GM18511 (cell line): ENCODE measurements around the gene CPNE5.

Experiments used
- ATAC-seq: cut with Tn5 transposase; IDR thresholded peaks from one replicate; pipeline ENCODE4 v1.9.1; 2021; ENCODE audit warnings: mild to moderate bottlenecking, moderate library complexity; ENCODE audit not compliant: unreplicated experiment

The CPNE5 gene

DNA sequence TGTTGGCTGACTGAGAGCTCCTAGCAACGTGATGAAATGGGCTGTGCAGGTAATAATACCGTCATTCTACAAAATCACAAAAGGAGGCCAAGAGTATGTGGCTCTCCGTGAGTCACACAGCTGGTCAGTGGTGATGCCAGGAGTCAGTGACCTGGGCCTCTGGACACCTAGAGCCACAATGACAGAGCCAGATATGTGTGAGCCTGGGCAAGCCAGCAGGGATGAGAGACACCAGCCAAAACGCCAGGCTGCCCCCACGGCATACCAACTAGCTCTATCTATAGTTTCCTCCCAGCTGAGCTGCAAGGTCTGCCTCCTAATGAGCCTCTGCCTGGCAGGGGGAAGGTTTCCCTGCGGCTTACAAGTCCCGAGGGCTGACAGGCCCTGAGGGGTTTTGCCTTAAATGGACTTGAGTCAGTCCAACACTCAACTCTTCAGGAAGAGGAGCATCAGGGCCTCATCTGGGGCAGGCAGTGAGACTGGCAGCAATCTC, 70.0 kb downstream of the CPNE5 start:
- no peak for ATAC-seq

DNA sequence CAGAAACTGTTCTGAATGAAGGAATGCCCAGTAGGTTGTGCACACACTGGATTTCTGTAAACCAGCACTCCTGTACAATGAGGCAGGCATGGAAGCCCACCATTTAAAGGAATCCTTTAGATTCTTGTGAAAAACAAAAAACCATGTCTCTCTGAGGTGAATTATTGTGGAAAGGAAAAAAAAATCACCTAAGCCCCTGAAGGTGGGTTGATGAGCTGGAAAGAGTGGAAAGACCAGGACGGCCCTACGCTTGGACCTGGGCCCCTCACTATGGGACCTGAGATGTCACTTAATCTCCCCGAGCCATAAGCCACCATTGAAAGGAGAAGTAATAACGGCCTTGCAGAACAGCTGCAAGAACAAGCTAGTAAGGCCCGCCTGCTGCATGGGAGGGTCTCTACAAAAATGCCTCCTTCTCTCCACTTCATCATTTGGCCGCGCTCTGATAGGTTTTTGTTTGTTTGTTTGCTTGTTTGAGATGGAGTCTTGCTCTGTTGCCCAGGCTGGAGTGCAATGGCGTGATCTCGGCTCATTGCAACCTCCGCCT, 72.8 kb downstream of the CPNE5 start:
- no peak for ATAC-seq

DNA sequence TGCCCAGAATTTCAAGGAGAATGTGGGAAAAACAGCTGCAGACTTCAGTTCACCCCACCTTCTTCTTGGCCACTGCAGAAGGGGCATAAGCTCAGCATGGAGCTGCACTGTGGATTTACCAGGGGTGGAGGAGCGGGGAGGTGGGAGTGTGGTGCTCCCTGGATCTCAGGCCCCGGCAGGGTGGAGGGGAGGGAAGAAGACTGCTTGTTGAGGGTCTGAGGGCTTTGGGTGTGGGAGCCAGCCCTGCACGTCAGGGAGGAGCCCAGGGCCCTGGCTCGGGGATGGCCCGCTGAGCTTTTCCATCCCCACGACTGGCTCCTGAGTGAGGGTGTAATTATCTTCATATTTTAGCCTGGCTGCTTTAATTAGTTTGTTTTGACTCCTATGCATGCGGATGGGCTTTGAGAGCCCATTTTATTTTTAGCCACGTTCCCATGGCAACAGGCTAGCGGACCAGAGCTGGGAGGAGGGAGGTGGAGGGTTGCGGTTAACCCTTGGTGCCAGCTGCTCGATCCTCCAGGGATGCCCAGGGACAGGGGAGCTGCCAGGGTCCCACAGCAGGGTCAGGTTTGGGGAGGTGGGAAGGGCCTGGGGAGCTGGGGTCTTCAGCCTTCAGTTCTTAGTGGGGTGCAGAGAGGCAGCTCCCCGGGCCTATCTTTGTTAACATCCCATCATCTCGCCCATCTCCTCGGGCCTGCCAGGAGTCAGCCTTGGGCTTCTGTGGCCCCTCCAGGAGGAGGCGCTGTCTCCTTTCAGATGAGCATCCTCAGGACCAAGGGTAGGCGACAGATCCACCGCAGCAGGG, 73.4 kb downstream of the CPNE5 start:
- peak; percentile 83 for ATAC-seq

DNA sequence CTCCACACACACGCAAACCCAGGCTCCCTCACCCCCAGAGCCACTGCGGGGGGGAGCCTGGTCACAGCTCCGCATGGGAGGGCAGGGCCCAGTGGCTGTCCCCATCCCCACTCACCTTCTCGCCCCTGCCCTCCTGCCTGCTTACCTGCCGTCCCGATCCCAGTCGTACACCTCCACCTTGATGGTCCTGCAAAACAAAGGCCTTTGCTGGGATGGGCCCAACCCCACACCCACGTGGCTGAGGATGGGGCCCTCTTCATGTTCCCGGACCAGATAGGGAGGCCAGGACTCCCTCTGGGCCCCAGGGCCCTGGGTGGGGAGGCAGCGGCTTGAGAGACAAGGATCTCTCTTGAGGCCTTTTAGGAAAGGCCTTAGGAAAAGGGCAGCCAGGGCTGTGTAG, 74.1 kb downstream of the CPNE5 start:
- ATAC-seq, result no peak

DNA sequence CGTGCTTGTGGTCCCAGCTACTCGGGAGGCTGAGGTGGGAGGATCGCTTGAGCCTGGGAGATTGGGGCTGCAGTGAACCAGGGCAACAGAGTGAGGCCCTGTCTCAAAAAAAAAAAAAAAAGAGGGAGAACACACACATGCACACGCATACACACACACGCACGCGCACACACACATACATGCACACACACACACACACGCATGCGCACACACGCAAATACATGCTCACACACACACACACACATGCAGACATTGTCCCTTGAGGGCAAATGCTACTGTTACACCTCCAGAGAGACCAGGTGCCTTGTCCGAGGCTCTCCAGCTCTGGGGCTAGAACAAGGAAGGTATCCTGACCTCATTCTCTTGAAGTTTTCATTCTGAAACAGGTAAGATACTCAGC, 77.1 kb downstream of the CPNE5 start:
- no peak for ATAC-seq

DNA sequence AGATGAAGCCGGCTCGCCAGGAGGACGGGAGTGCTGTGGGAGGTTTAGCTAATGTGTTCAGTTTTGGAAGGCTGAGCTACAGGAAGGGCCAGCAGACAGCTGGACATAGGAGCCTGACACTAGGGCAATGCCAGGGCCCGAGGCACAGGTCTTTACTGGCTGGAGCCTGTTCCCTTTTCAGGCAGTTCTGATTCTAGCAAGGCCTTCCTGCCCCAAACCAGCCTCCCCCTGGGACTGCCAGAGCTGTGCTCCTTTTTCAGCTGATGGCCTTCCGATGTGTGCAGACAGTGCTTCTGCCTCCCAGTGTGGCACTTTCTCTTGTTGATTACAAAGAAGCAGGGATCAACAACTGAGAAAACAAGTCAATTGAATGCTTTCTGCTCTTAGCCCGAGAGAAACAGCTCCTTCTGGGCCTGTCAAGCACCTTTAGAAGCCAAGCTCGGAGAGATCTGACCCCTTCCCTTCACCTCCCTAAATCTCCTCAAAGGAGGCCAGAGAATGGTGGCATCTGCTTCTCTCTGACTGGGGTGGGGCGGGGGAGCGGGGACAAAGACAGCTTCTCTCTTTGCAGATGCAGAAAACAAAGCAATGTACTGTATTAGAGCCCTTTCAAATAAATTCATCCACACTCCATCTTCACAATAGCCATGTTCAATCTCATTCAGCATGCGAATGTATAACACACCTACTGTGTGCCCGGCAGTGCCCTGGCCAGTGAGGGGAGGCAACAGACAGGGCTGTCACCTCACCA, 78.4 kb downstream of the CPNE5 start:
- ATAC-seq, result no peak

DNA sequence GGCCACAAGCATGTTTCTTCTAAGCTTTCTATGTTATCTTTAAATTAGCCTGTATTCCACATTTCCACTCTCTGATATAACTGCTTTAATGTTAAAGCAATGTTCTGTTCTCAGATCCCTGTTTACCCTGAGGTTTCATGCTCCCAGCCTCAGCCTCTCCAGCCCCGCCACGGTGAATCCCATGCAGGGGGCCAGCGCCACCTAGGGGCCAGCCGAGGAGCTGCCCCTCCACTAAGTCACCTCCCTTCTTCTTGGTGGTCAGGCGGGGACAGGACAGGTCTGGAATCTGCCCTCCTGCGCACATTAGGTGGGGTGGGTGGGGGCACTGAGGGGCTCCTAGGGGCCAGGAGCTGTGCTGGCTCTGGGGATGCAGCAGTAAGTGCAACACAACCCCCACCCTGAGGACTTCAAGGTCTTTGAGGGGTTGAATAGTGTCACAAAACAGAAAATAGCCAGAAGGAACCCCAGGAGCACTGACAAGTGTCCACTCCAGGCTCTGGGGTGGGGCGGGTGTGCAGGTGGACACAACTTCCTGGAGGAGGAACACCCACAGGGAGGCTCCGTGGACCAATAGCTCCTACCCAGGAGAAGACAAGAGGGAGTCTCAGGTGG, 80.0 kb downstream of the CPNE5 start:
- peak; percentile 50 for ATAC-seq

DNA sequence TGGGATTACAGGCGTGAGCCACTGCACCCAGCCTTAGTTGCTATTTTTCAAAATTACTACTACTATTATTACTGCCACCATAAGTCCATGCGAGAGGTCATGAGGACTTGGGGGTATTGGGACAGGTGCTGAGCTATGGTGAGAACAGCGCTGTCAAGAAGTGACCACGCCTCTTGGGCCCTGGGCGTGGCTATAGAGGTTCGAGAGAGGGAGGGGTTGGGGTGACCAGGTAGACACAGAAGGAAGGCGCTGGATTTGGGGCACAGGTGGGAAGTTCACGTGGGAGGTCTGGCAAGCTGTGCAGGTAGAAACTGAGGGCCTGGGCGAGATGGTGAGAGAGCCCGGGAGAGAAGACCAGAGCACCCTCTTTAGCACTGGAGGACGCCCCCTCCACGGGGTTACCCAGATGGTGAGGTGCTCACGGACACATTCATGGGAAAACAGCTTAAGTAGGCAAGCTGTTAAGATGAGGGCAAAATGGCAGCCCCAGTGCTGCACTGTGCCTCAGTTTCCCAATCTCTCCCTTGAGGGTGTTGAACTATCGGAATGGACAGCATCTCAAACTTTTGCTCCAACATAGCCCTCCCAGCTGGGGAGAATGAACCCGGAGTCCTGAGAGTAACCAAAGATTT, 80.6 kb downstream of the CPNE5 start:
- no peak for ATAC-seq

DNA sequence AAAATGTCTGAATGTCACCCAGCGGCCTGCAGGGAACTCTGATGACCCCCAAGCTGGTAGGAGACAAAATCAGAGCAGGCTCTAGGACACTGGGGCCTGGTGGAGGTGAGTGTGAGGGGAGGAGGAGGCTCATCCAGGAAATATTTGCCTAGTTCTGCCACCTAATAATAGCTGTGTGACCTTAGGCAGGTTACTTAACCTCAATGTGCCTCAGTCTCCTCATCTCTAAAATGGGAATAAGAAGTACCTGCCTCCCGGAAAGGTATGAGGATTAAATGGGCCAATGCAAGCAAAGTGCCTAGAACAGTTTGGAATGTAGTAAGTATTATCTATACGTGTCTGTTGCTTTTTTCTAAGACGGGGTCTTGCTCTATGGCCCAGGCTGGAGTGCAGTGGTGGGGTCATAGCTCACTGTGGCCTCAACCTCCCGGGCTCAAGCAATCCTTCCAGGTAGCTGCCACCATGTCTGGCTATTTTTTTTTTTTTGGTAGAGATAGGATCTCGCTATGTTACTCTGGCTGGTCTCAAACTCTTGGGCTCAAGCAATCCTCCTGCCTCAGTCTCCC, 81.2 kb downstream of the CPNE5 start:
- no peak for ATAC-seq

DNA sequence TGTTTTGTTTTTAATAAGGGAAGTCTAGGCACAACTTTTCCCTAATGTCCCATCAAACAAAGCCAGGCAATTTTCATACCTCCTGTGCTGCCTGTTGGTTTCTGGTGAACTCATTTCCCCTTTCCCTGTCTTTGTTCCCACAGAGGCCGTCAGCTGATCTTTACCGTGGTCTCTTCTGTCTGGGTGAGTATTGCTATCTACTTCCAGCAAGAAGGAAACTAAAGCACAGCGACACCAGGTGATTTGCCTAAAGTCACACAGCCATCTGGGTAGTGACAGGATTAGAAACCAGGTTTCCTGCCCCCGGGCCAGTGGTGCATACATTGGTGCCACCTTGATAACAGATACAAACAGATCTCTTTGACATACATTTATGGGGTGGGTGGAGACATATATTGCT, 82.0 kb downstream of the CPNE5 start:
- ATAC-seq, result no peak

DNA sequence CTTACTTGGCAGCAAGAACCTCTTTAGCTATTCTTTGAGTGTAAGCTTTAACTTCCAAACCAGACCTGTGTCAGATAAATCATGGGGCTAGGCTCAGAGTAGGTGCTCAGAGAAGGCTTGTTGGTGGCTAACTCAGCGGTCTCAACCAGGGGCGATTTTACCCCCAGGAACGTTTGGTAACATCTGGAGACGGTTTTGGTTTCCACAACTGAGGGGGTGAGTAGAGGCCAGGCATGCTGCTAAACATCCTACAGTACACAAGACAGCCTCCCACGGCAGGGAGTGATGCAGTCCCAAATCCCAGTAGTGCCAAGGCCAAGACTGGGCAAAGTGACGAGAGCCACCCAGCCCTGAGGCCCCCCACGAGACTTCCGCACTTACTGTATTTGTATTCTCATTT, 82.5 kb downstream of the CPNE5 start:
- no peak for ATAC-seq

DNA sequence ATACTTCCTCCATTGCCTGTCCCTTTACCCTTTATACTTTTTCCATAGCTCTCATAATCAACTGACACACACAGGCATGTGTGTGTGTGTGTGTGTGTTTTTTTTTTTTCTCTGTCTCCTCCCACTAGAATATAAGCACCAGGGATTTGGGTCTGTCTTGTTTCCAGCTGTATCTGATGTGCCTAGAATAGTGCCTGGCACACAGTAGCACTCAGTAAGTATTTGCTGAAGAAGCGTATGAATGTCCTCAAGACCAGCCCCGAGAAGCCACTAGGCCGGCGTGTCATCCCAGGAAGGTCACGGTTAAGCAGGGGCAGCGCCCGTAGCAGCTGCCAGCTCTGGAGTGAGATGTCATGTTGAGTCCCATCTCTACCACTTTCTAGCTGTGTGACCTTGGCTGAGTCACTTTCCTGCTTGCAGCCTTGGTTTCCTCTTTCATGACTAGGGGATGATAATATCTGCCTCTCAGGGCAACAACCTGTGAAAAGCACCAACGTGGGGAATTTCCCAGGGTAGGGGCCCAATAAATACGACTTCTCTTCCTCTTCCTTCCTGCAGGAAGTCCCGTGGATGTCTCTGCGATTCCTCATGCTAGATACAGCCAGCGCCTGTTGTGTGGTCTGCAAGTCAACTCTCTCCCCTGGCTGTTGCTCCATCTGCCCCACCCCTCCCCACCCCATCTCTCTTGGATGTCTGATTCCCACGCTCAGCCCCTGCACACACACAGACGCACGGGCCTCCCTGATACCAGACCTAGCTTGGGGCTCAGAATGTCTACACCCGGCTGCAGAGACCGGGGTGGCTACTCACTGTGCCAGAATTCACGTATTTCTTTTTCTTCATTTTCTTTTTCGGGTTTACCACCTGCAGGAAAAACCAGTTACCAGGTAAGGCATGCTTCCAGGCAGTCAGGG, 83.6 kb downstream of the CPNE5 start:
- ATAC-seq, result peak; percentile 39

DNA sequence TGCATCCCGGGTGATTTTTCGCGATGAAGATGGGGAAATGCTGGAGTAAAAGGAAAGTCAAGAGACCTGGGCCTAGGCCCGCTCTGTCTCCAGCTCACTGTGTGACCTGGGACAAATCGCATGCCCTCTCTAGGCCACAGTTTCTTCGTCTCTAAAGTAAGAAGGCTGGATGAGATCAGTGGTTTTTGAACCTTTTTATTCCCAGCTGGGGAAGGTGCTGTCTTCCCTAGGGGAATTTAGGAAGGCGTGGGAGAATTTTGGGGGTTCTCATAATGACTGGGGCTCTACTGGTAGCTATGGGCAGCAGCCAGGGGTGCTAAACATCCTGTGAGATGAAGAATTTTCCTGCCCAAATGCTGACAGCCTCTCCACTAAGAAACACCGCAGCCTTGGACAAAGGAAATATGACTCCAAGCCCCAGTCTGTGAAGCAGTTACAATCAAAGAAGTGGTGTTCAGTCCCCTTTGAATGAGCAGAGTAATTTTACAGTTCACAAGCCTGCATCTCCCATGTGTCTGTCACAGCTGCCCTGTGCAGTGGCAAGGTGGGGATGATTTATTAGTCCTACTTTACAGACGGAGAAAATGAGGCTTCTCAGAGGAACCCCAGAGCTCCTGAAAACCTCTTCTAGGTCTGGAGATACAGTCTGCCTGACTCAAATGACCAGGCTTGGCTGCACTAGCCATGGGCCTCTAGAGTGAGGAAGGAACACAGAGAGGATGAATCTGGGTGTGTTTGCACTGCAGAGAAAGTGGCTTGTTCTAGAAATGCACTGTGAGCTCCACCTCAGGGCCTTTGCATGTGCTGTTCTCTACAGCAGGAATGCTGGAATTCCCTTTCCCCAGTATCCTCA, 84.4 kb downstream of the CPNE5 start:
- no peak for ATAC-seq

DNA sequence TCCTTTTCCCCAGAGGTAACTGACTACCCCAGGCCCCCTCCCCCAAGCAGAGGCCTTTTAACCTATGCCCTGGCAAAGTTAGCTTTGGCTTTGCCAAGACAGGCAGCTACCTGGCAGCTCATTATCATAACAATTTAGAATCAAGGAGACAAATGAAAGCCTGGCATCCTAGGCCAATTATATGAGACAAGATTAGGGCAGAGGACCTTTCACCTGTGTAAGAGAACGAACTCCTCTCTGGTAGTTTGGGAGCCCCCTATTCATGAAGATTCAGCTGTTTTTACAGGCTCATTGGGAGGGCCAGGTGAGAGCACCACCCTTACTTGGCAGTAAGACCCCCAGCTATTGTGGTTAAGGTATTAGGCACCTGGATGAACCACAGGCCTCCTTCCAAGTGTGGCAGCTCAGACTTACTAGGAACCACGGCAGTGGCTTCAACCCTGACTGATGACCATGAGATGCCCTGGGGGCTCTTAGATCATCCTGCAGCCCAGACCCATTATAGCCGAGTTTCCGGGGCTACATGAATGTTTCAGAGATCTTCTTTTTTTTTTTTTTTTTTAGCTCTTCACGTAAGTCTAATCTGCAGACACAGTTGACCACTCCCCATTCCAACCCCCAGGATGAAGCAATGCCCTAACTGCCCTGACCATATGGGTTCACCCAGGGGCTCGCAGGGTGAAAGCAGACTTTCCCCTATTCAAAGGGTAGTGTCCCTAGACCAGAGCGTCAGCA, 85.4 kb downstream of the CPNE5 start:
- no peak for ATAC-seq

DNA sequence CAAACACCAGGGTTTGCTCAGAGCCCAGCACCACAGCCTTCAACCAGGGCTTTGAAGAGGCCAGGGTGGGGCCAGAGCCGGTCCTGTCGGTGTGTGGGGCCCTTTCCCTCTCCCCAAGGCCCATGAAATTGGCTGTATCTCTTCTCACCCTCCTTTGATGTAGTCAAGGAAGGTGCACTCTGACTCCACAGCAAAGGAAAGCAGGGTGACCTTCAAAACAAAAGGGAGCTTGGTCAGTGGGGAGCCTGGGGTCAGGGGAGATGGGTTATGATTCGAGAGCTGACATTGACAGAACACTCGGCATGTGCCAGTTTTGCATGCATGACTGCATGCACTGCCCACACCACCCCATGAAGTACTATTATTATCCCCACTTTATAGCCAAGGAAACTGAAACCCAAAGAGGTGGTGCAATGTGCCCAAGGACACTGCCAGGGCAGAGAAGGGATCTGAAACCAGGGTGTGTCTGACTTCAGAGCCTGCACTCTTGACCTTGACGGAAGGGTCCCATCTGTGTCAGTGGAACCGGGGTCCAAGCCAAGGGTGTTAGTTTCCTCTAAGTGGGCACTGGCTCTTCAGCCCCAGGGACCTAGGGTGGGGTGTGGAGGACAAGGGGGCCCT, 86.2 kb downstream of the CPNE5 start:
- peak; percentile 55 for ATAC-seq

DNA sequence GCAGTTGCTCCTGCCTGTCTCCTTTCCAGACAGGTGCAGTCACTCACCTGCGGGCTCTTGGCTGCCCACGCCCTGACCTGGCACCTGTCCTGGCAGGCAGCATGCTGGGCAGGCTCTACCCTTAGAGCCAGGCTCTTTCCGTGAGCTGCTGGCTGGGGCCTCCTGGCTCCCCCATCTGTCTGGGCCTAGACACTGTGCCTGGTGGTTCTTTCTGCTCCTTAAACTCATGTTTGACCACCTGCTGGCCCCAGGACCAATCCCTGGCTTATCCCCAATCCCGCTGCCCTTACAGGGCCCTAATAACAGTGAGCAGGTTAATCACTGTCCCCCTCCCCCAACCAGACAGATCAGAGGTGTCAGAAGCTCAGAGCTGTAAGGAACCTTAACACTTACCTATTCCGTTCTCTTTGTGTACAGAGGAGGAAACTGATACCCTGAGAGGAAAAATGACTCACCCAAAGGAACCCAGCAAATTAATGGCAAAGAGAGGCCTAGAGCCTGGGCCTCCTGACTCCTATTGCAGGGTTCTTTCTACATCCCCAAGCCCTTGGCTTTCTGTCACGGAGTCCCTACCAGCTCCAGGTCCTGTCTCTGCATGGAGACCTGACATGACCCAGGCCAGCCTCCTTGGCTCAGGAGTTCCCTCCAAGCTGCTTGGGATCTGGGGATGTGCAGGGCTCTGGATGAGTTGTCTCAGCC, 86.9 kb downstream of the CPNE5 start:
- ATAC-seq, result no peak

DNA sequence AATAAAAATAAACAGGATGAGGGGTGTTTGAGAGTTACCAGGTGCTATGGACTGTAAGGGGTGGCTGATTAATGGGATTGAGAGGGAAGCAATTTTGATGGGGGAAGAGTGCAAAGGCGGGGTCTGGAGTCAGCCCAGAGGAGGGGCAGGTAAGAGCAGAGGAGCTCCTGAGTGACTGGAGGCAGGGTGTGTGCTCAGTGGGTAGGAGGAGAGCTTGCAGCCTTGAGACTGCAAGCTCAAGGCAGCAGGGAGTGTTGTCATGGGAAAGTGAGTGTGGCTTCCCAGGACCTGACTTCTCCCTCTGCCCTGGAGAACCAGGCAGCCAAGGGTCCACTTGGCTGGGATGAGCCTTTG, 87.4 kb downstream of the CPNE5 start:
- no peak for ATAC-seq
